ENCODE data around the gene TYMS.

Gene TYMS

GRCh38 chr18:679516-679915 is 22.1 kb downstream of the TYMS start:
- no peak for DNase-seq

- DNase-seq, result no peak
These were observed 22.9 kb downstream of the TYMS start for GRCh38 chr18:680392-680791.

- DNase-seq, result no peak
These were observed 24.5 kb downstream of the TYMS start for GRCh38 chr18:681985-682384.

GRCh38 chr18:682416-682815 is 25.0 kb downstream of the TYMS start:
- DNase-seq, result peak; percentile 87

GRCh38 chr18:682833-683232 is 25.4 kb downstream of the TYMS start:
- no peak for DNase-seq

- DNase-seq, result no peak
These were observed 26.1 kb downstream of the TYMS start for GRCh38 chr18:683531-683930.

- no peak for DNase-seq
These were observed 28.0 kb downstream of the TYMS start for GRCh38 chr18:685438-685837.

GRCh38 chr18:686339-687111 is 29.1 kb downstream of the TYMS start:
- no peak for DNase-seq

GRCh38 chr18:688323-688722 is 30.9 kb downstream of the TYMS start:
- no peak for DNase-seq

- DNase-seq, result no peak
These were observed 35.4 kb downstream of the TYMS start for GRCh38 chr18:692824-693223.

- DNase-seq, result no peak
These were observed 36.2 kb downstream of the TYMS start for GRCh38 chr18:693466-694187.

- DNase-seq, result no peak
These were observed 39.6 kb downstream of the TYMS start for GRCh38 chr18:697012-697411.

- no peak for DNase-seq
These were observed 40.3 kb downstream of the TYMS start for GRCh38 chr18:697800-698199.

- no peak for DNase-seq
These were observed 45.9 kb downstream of the TYMS start for GRCh38 chr18:703213-703967.

- DNase-seq, result no peak
These were observed 49.0 kb downstream of the TYMS start for GRCh38 chr18:706405-706804.

- no peak for DNase-seq
These were observed 50.6 kb downstream of the TYMS start for GRCh38 chr18:708096-708495.

- no peak for DNase-seq
These were observed 52.3 kb downstream of the TYMS start for GRCh38 chr18:709771-710170.

GRCh38 chr18:710418-711300 is 53.2 kb downstream of the TYMS start:
- peak; percentile 45 for DNase-seq

- DNase-seq, result no peak
These were observed 53.8 kb downstream of the TYMS start for GRCh38 chr18:711310-711656.

- DNase-seq, result peak; percentile 91
These were observed 54.4 kb downstream of the TYMS start for GRCh38 chr18:711657-712400.

GRCh38 chr18:712401-713134 is 55.1 kb downstream of the TYMS start, which contains the start of gene ENOSF1:
Gene ENOSF1, minus strand, starts transcription at chr18:712630. Its CDS starts 43 bp downstream, at chr18:712587.
- peak; percentile 89 for DNase-seq
